Measurements from ENCODE around the gene KRT4.
"Not testable (repeated sequence)": the region's sequence is repeated elsewhere in the genome, so short reads cannot be mapped to it uniquely, and the experiment has no call there.

KRT4 gene

DNA sequence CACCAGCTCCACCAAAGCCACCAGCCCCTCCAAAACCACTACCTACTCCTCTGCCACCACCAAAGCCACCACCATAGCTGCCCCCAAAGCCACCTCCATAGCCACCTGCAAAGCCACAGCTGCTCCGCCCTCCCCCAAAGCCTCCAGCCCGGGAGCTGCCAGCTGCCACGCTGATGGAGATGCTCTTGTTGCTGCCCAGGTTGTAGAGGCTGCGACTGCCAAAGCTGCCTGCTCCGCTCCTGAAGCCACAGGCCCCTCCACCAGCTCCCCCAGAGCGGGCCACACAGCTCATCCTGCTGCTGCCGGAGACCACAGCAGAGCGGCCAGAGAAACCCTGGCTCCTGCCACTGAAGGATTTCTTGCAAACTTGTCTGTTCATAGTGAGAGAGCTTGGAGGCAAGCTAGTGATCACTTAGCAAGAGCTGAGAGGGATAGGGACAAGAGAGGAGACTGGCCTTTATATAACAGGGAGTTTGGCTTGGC is 37.0 kb downstream of the KRT4 start, which contains the start of gene KRT76:
Gene KRT76 (minus strand): TSS at position 433 of the 483 bp plus-strand sequence. CDS start 54 bp downstream, at position 379.
- in situ Hi-C loops (cut with MboI; ENCODE audit: low sequenced_read_pairs): no loop called here

DNA sequence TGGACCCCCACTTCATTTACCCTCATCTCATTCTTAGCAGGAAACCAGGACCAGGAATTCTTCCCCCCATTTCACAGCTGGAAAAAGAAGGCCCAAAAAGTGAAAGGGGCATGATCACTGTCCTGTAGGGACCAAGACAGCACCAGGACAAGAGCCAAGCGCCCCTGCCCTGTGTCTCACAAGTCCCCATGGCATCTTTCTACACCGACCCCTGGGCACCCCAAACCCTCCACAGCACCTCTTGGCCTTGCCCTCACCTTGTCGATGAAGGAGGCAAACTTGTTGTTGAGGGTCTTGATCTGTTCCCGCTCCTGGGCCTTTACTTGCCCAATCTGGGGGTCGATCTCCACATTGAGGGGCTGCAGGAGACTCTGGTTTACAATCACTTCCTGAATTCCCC is 37.5 kb downstream of the KRT4 start:
- in situ Hi-C loops (cut with MboI; ENCODE audit: low sequenced_read_pairs): no loop called here

DNA sequence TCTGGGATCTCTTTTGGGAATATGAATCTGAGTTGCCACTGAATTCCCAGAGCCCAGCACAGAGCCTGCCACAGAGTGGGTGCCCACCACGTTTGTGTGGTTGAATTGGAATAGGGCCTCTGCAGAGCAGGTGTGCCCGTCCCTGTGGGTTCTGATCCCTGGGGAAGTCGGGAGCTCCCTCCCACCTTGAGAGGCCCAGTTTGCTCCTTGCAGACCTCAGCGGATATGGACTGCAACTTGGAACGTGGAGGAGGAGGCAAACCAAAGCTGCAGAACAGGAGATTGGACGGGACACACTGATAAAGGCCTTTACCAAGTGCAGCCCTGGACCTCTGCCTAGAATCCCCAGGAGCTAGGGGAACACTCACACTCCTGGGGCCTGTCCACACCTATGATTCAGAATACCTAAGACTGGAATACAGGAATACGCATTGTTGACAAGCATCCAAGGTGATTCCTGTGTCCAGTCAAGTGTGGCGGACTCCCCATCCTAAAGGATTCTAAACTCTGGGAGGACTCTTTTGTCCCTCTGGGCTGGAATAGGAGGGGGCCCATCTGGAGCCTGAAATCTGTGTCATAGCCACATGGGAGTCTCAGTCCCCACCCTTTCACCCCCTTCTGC is 39.2 kb downstream of the KRT4 start:
- in situ Hi-C loops (cut with MboI; ENCODE audit: low sequenced_read_pairs): no loop called here

DNA sequence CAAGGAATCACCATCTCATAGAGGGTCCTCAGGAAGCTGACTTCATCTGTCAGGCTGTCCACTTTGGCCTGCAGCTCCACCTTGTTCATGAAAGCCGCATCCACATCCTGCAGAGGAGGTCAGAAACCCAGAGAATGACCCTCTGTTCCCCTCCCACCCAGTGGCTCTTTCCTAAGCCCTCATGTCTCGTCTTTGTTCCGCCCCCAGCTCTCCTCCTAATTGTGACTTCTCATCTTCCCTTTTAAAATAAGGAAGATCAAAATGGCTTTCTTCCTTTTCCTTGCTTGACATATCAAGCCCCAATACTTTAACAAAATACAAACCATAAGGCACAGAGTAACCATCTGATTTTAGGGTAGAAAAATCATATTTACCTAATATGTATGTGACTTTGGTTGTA is 41.1 kb downstream of the KRT4 start:
- in situ Hi-C loops (cut with MboI; ENCODE audit: low sequenced_read_pairs): no loop called here

GRCh38 chr12:52772188-52772587 is 41.7 kb downstream of the KRT4 start:
- in situ Hi-C loops (cut with MboI; ENCODE audit: low sequenced_read_pairs): no loop called here

DNA sequence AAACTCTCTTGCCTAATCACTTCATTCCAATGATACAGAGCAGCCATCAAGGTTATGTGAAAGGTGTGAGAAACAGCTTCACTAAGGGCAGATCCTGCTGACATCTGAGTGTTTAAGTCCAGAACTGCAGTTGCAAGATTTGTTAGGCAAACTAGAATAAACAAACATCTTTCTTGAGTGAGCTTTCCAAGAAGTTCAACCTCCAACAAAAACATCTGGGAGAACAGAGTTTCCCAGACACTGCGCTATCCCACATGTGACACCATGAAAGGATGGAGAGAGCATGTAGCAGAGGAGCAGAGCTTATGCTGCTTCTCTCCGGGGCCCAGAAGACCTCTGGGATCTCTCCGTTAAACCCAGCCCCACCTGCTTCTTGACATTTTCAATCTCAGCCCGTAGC is 42.4 kb downstream of the KRT4 start:
- in situ Hi-C loops (cut with MboI; ENCODE audit: low sequenced_read_pairs): no loop called here

GRCh38 chr12:52771088-52771487 is 42.8 kb downstream of the KRT4 start:
- in situ Hi-C loops (cut with MboI; ENCODE audit: low sequenced_read_pairs): no loop called here

DNA sequence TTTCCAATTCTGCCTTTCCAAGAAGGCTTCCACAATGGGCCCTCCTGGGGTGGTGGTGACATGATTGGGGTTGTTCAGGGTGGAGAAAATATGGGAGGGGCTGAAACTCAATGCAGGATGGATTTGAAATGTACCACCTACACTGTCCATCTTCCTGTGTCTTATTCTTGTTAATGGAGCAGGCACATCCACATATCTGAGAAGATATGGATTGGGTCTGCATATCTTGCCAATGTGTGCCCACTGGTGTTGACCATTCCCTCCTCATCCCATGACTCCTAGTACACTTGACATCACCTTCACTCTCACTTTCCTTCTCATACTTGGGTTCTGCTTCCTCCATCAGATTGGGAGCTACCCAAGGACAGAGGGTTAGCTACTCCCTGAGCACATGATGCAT is 44.0 kb downstream of the KRT4 start:
- in situ Hi-C loops (cut with MboI; ENCODE audit: low sequenced_read_pairs): no loop called here

- in situ Hi-C loops (cut with MboI; ENCODE audit: low sequenced_read_pairs): no loop called here
Measured at GRCh38 chr12:52769354-52769753, 44.6 kb downstream of the KRT4 start.

GRCh38 chr12:52768479-52769200 is 45.3 kb downstream of the KRT4 start:
- in situ Hi-C loops (cut with MboI; ENCODE audit: low sequenced_read_pairs): no loop called here

- in situ Hi-C loops (cut with MboI; ENCODE audit: low sequenced_read_pairs): no loop called here
Measured at GRCh38 chr12:52767427-52767826, 46.5 kb downstream of the KRT4 start.

- in situ Hi-C loops (cut with MboI; ENCODE audit: low sequenced_read_pairs): no loop called here
Measured at GRCh38 chr12:52767020-52767379, 46.9 kb downstream of the KRT4 start.

GRCh38 chr12:52766351-52767019 is 47.4 kb downstream of the KRT4 start:
- in situ Hi-C loops (cut with MboI; ENCODE audit: low sequenced_read_pairs): no loop called here

- in situ Hi-C loops (cut with MboI; ENCODE audit: low sequenced_read_pairs): no loop called here
Measured at GRCh38 chr12:52765702-52766101, 48.2 kb downstream of the KRT4 start.

- in situ Hi-C loops (cut with MboI; ENCODE audit: low sequenced_read_pairs): no loop called here
Measured at GRCh38 chr12:52763991-52764390, 49.9 kb downstream of the KRT4 start.

- in situ Hi-C loops (cut with MboI; ENCODE audit: low sequenced_read_pairs): no loop called here
Measured at GRCh38 chr12:52763036-52763659, 50.8 kb downstream of the KRT4 start.

DNA sequence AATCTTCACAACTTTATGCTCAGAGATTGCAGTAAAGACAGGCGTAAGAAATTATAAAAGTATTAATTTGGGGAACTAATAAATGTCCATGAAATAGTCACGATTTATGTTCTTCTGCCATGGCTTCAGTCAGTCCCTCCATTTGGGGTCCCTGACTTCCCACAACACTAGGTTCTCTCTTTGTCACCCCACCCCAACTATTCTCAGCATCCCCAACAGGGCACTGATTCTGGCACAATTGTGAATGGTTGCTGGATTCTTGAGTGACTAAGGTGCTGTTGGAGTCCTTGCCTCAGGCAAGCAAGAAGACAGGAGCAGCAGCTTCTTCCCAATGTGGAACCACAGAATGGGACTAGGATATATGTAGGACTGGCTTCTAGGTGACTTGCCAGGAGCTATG is 52.1 kb downstream of the KRT4 start:
- in situ Hi-C loops (cut with MboI; ENCODE audit: low sequenced_read_pairs): no loop called here

GRCh38 chr12:52761218-52761617 is 52.7 kb downstream of the KRT4 start:
- in situ Hi-C loops (cut with MboI; ENCODE audit: low sequenced_read_pairs): not testable (repeated sequence)

GRCh38 chr12:52760623-52761022 is 53.3 kb downstream of the KRT4 start:
- in situ Hi-C loops (cut with MboI; ENCODE audit: low sequenced_read_pairs): no loop called here

- in situ Hi-C loops (cut with MboI; ENCODE audit: low sequenced_read_pairs): no loop called here
Measured at GRCh38 chr12:52759695-52760094, 54.2 kb downstream of the KRT4 start.

DNA sequence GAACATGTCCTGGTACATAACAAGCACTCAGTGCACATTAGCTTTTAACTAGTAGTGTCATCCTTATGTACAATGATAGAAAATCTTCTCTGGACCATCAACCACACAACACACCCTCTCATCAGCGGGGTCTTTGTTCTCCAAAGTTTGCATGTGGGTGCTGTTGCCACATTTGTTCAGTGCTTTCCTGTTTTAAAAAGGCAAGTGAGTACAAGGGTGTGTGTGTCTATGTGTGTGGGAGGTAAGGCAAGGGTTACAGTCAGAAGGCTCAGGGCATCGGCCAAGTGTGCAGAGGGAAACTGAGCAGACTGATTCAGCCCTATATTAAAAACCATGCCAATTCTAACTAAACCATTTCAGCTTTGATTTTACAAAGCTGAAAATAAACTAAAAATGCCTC is 54.7 kb downstream of the KRT4 start:
- in situ Hi-C loops (cut with MboI; ENCODE audit: low sequenced_read_pairs): no loop called here

Data from HL-60/S4 treated with phorbol 12-myristate 13-acetate at 8.2 ng/mL for 4 days and 3 days (cell line).